Activated CD8-positive, alpha-beta T cell treated with anti-CD3 and anti-CD28 coated beads, Interleukin-2, amount 10 ng/mL, durations not matched to agents 7 days and 5 days (primary cell): ENCODE measurements around the gene ANKRD60. TPM values are rescaled to one million over a fixed set of nuclear protein-coding genes. Genes with fewer than 3 reads are reported as not detected.

Source experiments
- ATAC-seq: fragments of 150-1000 bp; cut with Tn5 transposase; one replicate; pipeline ENCODE4 v1.10.0; 2021; ENCODE audit warnings: moderate library complexity
- CTCF ChIA-PET: fragments of 350-600 bp; sonication (Branson Sonifier 250); formaldehyde crosslinking; loops from one replicate; lab custom pipeline; 2021; ENCODE audit warnings: antibody characterized with exemption; lab: Charles Lee
- POLR2A ChIA-PET: fragments of 350-600 bp; sonication (Branson Sonifier 250); formaldehyde crosslinking; loops from one replicate; lab custom pipeline; 2021; ENCODE audit warnings: antibody characterized with exemption; lab: Charles Lee
- DNase-seq: peaks from one replicate; pipeline ENCODE4 v3.0.0-alpha.2; 2020
- H3K27ac Mint-ChIP-seq: one replicate; pipeline ENCODE4 v1.8.0; 2021; ENCODE audit warnings: mild to moderate bottlenecking, mixed read lengths
- H3K27me3 Mint-ChIP-seq: one replicate; pipeline ENCODE4 v1.8.0; 2021; ENCODE audit warnings: low read depth, mixed read lengths
- H3K36me3 Mint-ChIP-seq: one replicate; pipeline ENCODE4 v1.8.0; 2021; ENCODE audit warnings: low read depth, mixed read lengths
- H3K4me1 Mint-ChIP-seq: one replicate; pipeline ENCODE4 v1.8.0; 2021; ENCODE audit warnings: low read depth, mixed read lengths
- H3K4me3 Mint-ChIP-seq: one replicate; pipeline ENCODE4 v1.8.0; 2021; ENCODE audit warnings: mild to moderate bottlenecking, mixed read lengths
- H3K9me3 Mint-ChIP-seq: one replicate; pipeline ENCODE4 v1.8.0; 2022; ENCODE audit warnings: mixed read lengths; ENCODE audit not compliant: insufficient read depth
- total RNA-seq, 2 experiments: library from RNA; stranded (reverse); gene quantifications; one replicate each; pipeline ENCODE4 v1.2.3, GENCODE V29; 2021

The ANKRD60 gene
- total RNA-seq, 2 experiments from 2014 or later = not detected

DNA sequence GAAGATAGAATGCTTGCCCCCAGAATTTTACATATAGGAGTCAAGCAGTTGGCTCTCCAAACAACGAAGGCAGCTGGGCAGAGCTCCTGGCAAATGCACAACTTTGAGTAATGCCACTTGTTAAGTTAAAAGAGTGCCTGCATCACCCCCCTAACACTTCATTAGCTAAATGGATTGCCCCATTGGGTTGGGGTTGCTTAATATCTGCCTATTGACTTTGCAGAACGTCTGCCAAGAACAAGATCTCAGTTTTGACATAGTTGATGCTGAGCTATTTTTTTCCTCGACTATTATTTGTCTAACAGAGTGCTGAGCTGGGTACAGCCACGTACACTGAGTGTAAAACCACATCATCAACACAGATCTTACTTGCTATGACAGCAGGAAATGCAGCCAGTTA lies 12.1 kb downstream of the ANKRD60 start:
- H3K4me3 Mint-ChIP-seq = no peak overlapping the region
- no peak overlapping the region for H3K27ac Mint-ChIP-seq
- ATAC-seq (no peak), DNase-seq (no peak)
- POLR2A ChIA-PET = no interaction called here
- CTCF ChIA-PET = interaction anchor here (1.1 kb wide), 1 partner anchor 8 kb away, joined by 3 read pairs; no protein-coding TSS in a partner anchor
- peaks cover 4% of the 10 kb centered on the region for H3K4me1 Mint-ChIP-seq
- peaks cover 19% of the 10 kb centered on the region for H3K27me3 Mint-ChIP-seq
- H3K36me3 Mint-ChIP-seq = no peaks in the 10 kb centered on the region
- no peaks in the 10 kb centered on the region for H3K9me3 Mint-ChIP-seq

- DNase-seq (no peak), ATAC-seq (no peak)
- no peaks in the 10 kb centered on the region for H3K9me3 Mint-ChIP-seq
- H3K4me1 Mint-ChIP-seq = no peaks in the 10 kb centered on the region
- peaks cover 12% of the 10 kb centered on the region for H3K27me3 Mint-ChIP-seq
- H3K4me3 Mint-ChIP-seq = no peak overlapping the region
- H3K36me3 Mint-ChIP-seq = no peaks in the 10 kb centered on the region
- POLR2A ChIA-PET = interaction anchor here (0.8 kb wide), 1 partner anchor 620 kb away, joined by 3 read pairs; no protein-coding TSS in a partner anchor
- CTCF ChIA-PET = interaction anchor here (0.5 kb wide), 1 partner anchor 155 kb away, joined by 3 read pairs; no protein-coding TSS in a partner anchor
- no peak overlapping the region for H3K27ac Mint-ChIP-seq
Measured at GRCh38 chr20:58215116-58215515, 13.3 kb downstream of the ANKRD60 start.

GRCh38 chr20:58214310-58214709 lies 14.1 kb downstream of the ANKRD60 start:
- Mint-ChIP-seq H3K27me3 (peaks cover 8% of the 10 kb centered on the region), H3K4me1 (no peaks in the 10 kb centered on the region), H3K27ac (no peak overlapping the region), H3K9me3 (no peaks in the 10 kb centered on the region), H3K4me3 (no peak overlapping the region), H3K36me3 (no peaks in the 10 kb centered on the region)
- ChIA-PET CTCF (no interaction called here), POLR2A (no interaction called here)
- DNase-seq = no peak
- no peak for ATAC-seq

DNA sequence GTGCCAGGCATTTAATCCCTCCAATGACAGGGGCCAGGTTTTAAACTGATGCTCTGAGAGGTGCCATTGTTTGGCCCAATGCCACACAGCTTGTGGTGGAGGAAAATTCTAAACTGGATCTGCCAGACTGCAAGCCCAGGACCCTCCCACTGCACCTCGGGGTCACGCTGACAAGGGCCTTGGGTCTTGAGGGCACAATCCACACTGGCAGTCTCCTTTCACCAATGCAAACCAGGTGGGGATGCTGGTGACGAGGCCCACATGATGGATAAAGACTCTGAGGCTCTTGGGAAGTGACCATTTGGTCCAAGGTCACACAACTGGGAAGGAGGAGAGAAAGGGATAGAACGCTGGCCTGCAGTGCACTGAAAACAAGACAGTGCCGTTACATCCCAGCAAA lies 14.7 kb downstream of the ANKRD60 start:
- DNase-seq (no peak), ATAC-seq (no peak)
- H3K4me3 Mint-ChIP-seq = no peak overlapping the region
- peaks cover 8% of the 10 kb centered on the region for H3K27me3 Mint-ChIP-seq
- POLR2A ChIA-PET = no interaction called here
- CTCF ChIA-PET = no interaction called here
- H3K9me3 Mint-ChIP-seq = no peaks in the 10 kb centered on the region
- H3K4me1 Mint-ChIP-seq = no peaks in the 10 kb centered on the region
- no peaks in the 10 kb centered on the region for H3K36me3 Mint-ChIP-seq
- no peak overlapping the region for H3K27ac Mint-ChIP-seq

- Mint-ChIP-seq H3K4me1 (no peaks in the 10 kb centered on the region), H3K36me3 (no peaks in the 10 kb centered on the region), H3K27ac (no peak overlapping the region), H3K27me3 (peaks cover 13% of the 10 kb centered on the region), H3K9me3 (no peaks in the 10 kb centered on the region), H3K4me3 (no peak overlapping the region)
- ATAC-seq (no peak), DNase-seq (no peak)
- ChIA-PET CTCF (interaction anchor here (1.4 kb wide), 1 partner anchor 21 kb away, joined by 4 read pairs; no protein-coding TSS in a partner anchor), POLR2A (no interaction called here)
Measured at GRCh38 chr20:58213121-58213520, 15.3 kb downstream of the ANKRD60 start.

GRCh38 chr20:58212636-58213035 lies 15.8 kb downstream of the ANKRD60 start:
- Mint-ChIP-seq H3K27ac (no peak overlapping the region), H3K27me3 (peaks cover 13% of the 10 kb centered on the region), H3K4me3 (no peak overlapping the region), H3K4me1 (no peaks in the 10 kb centered on the region), H3K9me3 (no peaks in the 10 kb centered on the region), H3K36me3 (no peaks in the 10 kb centered on the region)
- CTCF ChIA-PET = interaction anchor here (1.4 kb wide), 2 partner anchors 12 to 21 kb away, joined by 4 read pairs; no protein-coding TSS in a partner anchor
- ATAC-seq (no peak), DNase-seq (no peak)
- POLR2A ChIA-PET = no interaction called here

GRCh38 chr20:58210398-58210747 lies 18.1 kb downstream of the ANKRD60 start:
- peaks cover 10% of the 10 kb centered on the region for H3K27me3 Mint-ChIP-seq
- no peaks in the 10 kb centered on the region for H3K4me1 Mint-ChIP-seq
- no peaks in the 10 kb centered on the region for H3K36me3 Mint-ChIP-seq
- DNase-seq (no peak), ATAC-seq (no peak)
- ChIA-PET CTCF (interaction anchor here (1.2 to 2.7 kb wide), 10 partner anchors 10 to 903 kb away, joined by 3 to 13 read pairs (median 4); no protein-coding TSS in a partner anchor), POLR2A (no interaction called here)
- no peak overlapping the region for H3K4me3 Mint-ChIP-seq
- no peak overlapping the region for H3K27ac Mint-ChIP-seq
- H3K9me3 Mint-ChIP-seq = no peaks in the 10 kb centered on the region

GRCh38 chr20:58209652-58210397 lies 18.6 kb downstream of the ANKRD60 start:
- ChIA-PET POLR2A (no interaction called here), CTCF (interaction anchor here (0.6 to 2.7 kb wide), 12 partner anchors 10 to 902 kb away, joined by 3 to 13 read pairs (median 4); no protein-coding TSS in a partner anchor)
- no peaks in the 10 kb centered on the region for H3K9me3 Mint-ChIP-seq
- no peak overlapping the region for H3K27ac Mint-ChIP-seq
- H3K4me1 Mint-ChIP-seq = no peaks in the 10 kb centered on the region
- DNase-seq (peak; percentile 87), ATAC-seq (peak; percentile 98)
- H3K27me3 Mint-ChIP-seq = peaks cover 10% of the 10 kb centered on the region
- H3K4me3 Mint-ChIP-seq = no peak overlapping the region
- H3K36me3 Mint-ChIP-seq = no peaks in the 10 kb centered on the region

DNA sequence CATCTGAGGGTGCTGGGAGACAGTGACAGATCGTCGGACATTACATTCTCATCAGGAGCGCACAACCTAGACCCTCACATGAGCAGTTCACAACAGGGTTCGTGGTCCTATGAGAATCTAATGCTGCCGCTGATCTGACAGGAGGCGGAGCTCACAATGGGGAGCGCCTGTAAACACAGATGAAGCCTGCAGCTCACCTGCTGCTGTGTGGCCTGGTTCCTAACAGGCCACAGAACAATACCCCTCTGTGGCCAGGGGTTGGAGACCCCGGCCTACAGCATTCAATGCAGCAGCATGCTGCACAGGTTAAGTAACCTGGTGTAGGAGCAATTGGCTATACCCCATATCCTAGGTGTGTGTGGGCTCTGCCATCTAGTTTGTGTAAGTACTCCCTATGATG lies 19.5 kb downstream of the ANKRD60 start:
- Mint-ChIP-seq H3K9me3 (no peaks in the 10 kb centered on the region), H3K27me3 (peaks cover 9% of the 10 kb centered on the region), H3K4me3 (no peak overlapping the region), H3K27ac (no peak overlapping the region), H3K4me1 (no peaks in the 10 kb centered on the region), H3K36me3 (no peaks in the 10 kb centered on the region)
- DNase-seq = no peak
- POLR2A ChIA-PET = no interaction called here
- ATAC-seq = no peak
- CTCF ChIA-PET = interaction anchor here (0.6 to 2.7 kb wide), 9 partner anchors 14 to 612 kb away, joined by 3 to 13 read pairs (median 4); no protein-coding TSS in a partner anchor

DNA sequence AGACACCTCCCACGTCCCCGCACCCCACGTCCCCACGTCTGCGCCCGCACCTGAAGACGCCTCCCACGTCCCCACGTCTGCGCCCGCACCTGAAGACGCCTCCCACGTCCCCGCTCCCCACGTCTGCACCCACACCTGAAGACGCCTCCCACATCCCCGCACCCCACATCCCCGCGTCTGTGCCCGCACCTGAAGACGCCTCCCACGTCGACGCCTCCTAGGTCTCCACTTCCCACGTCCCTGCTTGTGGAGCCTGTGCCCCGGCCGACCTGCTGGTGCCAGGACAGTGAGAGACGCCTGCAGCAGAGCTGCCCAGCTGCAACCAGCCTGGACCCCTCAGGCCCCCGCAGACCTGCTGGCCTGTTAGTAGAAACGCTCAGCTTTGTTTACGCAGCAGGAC lies 22.6 kb downstream of the ANKRD60 start:
- Mint-ChIP-seq H3K9me3 (no peaks in the 10 kb centered on the region), H3K4me1 (no peaks in the 10 kb centered on the region), H3K27me3 (peaks cover 5% of the 10 kb centered on the region), H3K27ac (no peak overlapping the region), H3K4me3 (no peak overlapping the region), H3K36me3 (no peaks in the 10 kb centered on the region)
- ChIA-PET POLR2A (no interaction called here), CTCF (no interaction called here)
- ATAC-seq (no peak), DNase-seq (no peak)

DNA sequence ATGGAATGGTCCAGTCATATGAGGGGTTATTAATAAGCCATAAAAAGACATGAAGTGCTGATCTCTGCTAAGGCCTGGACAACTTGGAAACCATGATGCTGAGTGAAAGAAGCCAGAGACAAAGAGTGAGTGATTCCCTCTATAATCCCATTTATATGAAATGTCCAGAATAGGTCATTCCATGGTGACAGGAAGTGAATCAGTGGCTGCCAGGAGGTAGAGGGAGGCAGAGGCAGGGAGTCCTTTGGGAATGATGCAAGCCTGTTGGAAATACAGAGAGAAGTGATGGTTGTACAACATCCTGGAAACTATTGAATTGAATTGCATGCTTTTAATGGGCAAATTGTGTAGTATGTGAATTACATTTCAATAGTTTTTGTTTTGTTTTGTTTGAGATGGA lies 26.4 kb downstream of the ANKRD60 start:
- Mint-ChIP-seq H3K27ac (no peak overlapping the region), H3K27me3 (no peaks in the 10 kb centered on the region), H3K36me3 (no peaks in the 10 kb centered on the region), H3K4me1 (no peaks in the 10 kb centered on the region), H3K4me3 (no peak overlapping the region), H3K9me3 (no peaks in the 10 kb centered on the region)
- ATAC-seq (no peak), DNase-seq (no peak)
- CTCF ChIA-PET = no interaction called here
- POLR2A ChIA-PET = no interaction called here

GRCh38 chr20:58201616-58202015 lies 26.8 kb downstream of the ANKRD60 start:
- POLR2A ChIA-PET = no interaction called here
- Mint-ChIP-seq H3K27me3 (no peaks in the 10 kb centered on the region), H3K27ac (no peak overlapping the region), H3K4me3 (no peak overlapping the region), H3K9me3 (no peaks in the 10 kb centered on the region), H3K4me1 (no peaks in the 10 kb centered on the region), H3K36me3 (no peaks in the 10 kb centered on the region)
- ATAC-seq (no peak), DNase-seq (no peak)
- CTCF ChIA-PET = interaction anchor here (1.5 kb wide), 1 partner anchor 10 kb away, joined by 4 read pairs; no protein-coding TSS in a partner anchor
